GM12878 (cell line): ENCODE results near the gene PSG2. TPM values are rescaled to one million over a fixed set of nuclear protein-coding genes. Genes with fewer than 3 reads are reported as not detected.
"Not testable (repeated sequence)": the region's sequence is repeated elsewhere in the genome, so short reads cannot be mapped to it uniquely, and the experiment has no call there.

Experiments
- ATAC-seq: fragments of 200-7000 bp; cut with Tn5 transposase; 3 replicates; pipeline ENCODE4 v1.9.1; 2020; ENCODE audit warnings: mild to moderate bottlenecking, moderate library complexity
- Bru-seq: library from RNA; stranded (reverse); fragments of 400-500 nt; gene quantifications from one replicate; lab custom pipeline; 2021; lab: Mats Ljungman, UMichigan
- BruChase-seq, 2 experiments: library from RNA; stranded (reverse); fragments of 400-500 nt; gene quantifications; one replicate each; lab custom pipeline; 2021; lab: Mats Ljungman, UMichigan
- BruUV-seq: library from RNA; stranded (reverse); fragments of 400-500 nt; replicated peaks from 2 replicates; lab custom pipeline; 2021; lab: Mats Ljungman, UMichigan
- CTCF ChIA-PET: fragments of 300-600 bp; sonication (Branson Sonifier 250); formaldehyde crosslinking; extraction: SDS; loops from one replicate; lab custom pipeline; 2021; ENCODE audit warnings: inconsistent platforms; lab: Yijun Ruan, JAX
- POLR2A ChIA-PET: fragments of 350-600 bp; formaldehyde crosslinking; extraction: SDS; loops from one replicate; lab custom pipeline; 2021; ENCODE audit warnings: inconsistent platforms; lab: Charles Lee
- RAD21 ChIA-PET: fragments of 300-600 bp; sonication (Branson Sonifier 250); formaldehyde crosslinking; loops from one replicate; lab custom pipeline; 2023; ENCODE audit warnings: antibody characterized with exemption; ENCODE audit not compliant: unreplicated experiment; lab: Charles Lee
- SMC1A ChIA-PET: fragments of 300-600 bp; sonication (Branson Sonifier 250); formaldehyde crosslinking; loops from one replicate; lab custom pipeline; 2023; ENCODE audit not compliant: unreplicated experiment, uncharacterized antibody; lab: Charles Lee
- DNase-seq: peaks from one replicate; pipeline ENCODE4 v3.0.0-alpha.2; 2011; ENCODE audit warnings: low read depth, low spot score
- FAIRE-seq: peaks from 3 replicates; lab custom pipeline; 2011; peaks lifted over from hg19 to GRCh38; lab: Jason Lieb, UNC
- H2AFZ ChIP-seq: 2 replicates; pipeline ENCODE4 v1.6.0; 2011; ENCODE audit warnings: low read depth, low read length, control low read depth; ENCODE audit not compliant: control insufficient read depth
- H3K27ac ChIP-seq: 2 replicates; pipeline ENCODE4 v1.5.1; 2011; ENCODE audit warnings: control low read depth; ENCODE audit not compliant: control insufficient read depth, insufficient read depth
- H3K27me3 ChIP-seq, 2 experiments: replicated peaks in 1 of 2; 2 replicates each; pipeline versions ENCODE4 v1.6.0 to v1.6.1; 2011; ENCODE audit warnings: low read length in 1 of 2; ENCODE audit not compliant: control insufficient read depth in 2 of 2, insufficient read depth in 2 of 2
- H3K36me3 ChIP-seq, 2 experiments: 2 replicates each; pipeline ENCODE4 v1.5.1; 2011; ENCODE audit warnings: low read length in 1 of 2; ENCODE audit not compliant: control insufficient read depth in 2 of 2, insufficient read depth in 2 of 2
- H3K4me1 ChIP-seq: 2 replicates; pipeline ENCODE4 v1.6.1; 2011; ENCODE audit warnings: mild to moderate bottlenecking, low read length, moderate library complexity, mixed read lengths; ENCODE audit not compliant: control insufficient read depth, insufficient read depth
- H3K4me2 ChIP-seq: 2 replicates; pipeline ENCODE4 v1.6.0; 2011; ENCODE audit warnings: control low read depth; ENCODE audit not compliant: control insufficient read depth, insufficient read depth
- H3K4me3 ChIP-seq: fragments of 200-600 bp; sonication (generic); 2 replicates; pipeline ENCODE4 v1.5.1; 2016
- H3K79me2 ChIP-seq: 2 replicates; pipeline ENCODE4 v1.6.0; 2011; ENCODE audit warnings: low read length; ENCODE audit not compliant: control insufficient read depth, insufficient read depth
- H3K9ac ChIP-seq: 2 replicates; pipeline ENCODE4 v1.8.0; 2011; ENCODE audit warnings: low read length, control low read depth, mixed read lengths; ENCODE audit not compliant: control insufficient read depth, insufficient read depth
- H3K9me3 ChIP-seq: replicated peaks from 3 replicates; pipeline ENCODE4 v1.5.1; 2011; ENCODE audit warnings: mild to moderate bottlenecking, low read length; ENCODE audit not compliant: control insufficient read depth, insufficient read depth
- H4K20me1 ChIP-seq: 2 replicates; pipeline ENCODE4 v1.6.0; 2011; ENCODE audit not compliant: control insufficient read depth, insufficient read depth
- WGBS: methylation state at CpG from one replicate; pipeline ENCODE4 v1.1.6; 2016; ENCODE audit warnings: low lambda C conversion rate; ENCODE audit not compliant: insufficient replicate concordance, insufficient coverage; ENCODE audit errors: missing lambda C conversion rate; 5-methylcytosine and 5-hydroxymethylcytosine counted together
- in situ Hi-C: fragments of 300-500 bp; cut with MboI; formaldehyde crosslinking; loops from 9 replicates; pipeline ENCODE4 v1.14.3; 2018; ENCODE audit warnings: mixed read lengths
- intact Hi-C: fragments of 100-400 bp; cut with micrococcal nuclease; formaldehyde crosslinking; loops from one replicate; pipeline ENCODE4 v1.14.2; 2022; ENCODE audit not compliant: unreplicated experiment
- long read RNA-seq, 2 experiments: library from polyadenylated mRNA; unstranded; transcript quantifications; one replicate each; pipeline ENCODE4 v2.0.0, GENCODE V29; 2019 to 2020
- polyA minus RNA-seq, 3 experiments: library from RNA; depleted of rRNA, polyadenylated mRNA; stranded (reverse); fragments of >200 nt; gene quantifications; 2 replicates each; pipeline ENCODE4 v1.2.3, GENCODE V29; 2011
- polyA plus RNA-seq, 11 experiments: library from polyadenylated mRNA; depleted of rRNA in 4 of 11; unstranded in 6 of 11; stranded (reverse) in 5 of 11; fragments of >200 nt; fragmentation: Nextera tagmentation in 4 of 11; fragmentation: Illumina TruSeq in 1 of 11; extraction: Ambion mirVana in 4 of 11; extraction: Trizol in 1 of 11; gene quantifications; 1 replicate in 1 of 11; 2 replicates in 10 of 11; pipeline versions ENCODE4 v1.2.1 to v1.2.3, GENCODE V29; 2011 to 2016; ENCODE audit warnings: inconsistent platforms in 2 of 11, missing spikeins in 2 of 11, low read depth in 1 of 11
- total RNA-seq, 4 experiments: library from RNA; depleted of rRNA in 3 of 4; stranded (reverse); fragments of >200 nt in 3 of 4; fragmentation: Illumina TruSeq in 1 of 4; extraction: Trizol in 1 of 4; gene quantifications; 2 replicates each; pipeline versions ENCODE4 v1.2.1 to v1.2.3, GENCODE V29; 2013 to 2021

The PSG2 gene
- not detected in 2 replicates for total RNA-seq (2013; cell fraction: nucleolus; rRNA removed)
- total RNA-seq (2014; rRNA removed) (not detected in 2 replicates), total RNA-seq (2014; rRNA removed; fragmentation: Illumina TruSeq; extraction: Trizol) (not detected in 2 replicates), total RNA-seq (2021) (not detected in 2 replicates), polyA plus RNA-seq (2011; rRNA removed) (not detected in 2 replicates), polyA plus RNA-seq (2014; fragmentation: Illumina TruSeq; extraction: Trizol) (not detected in 2 replicates), polyA plus RNA-seq (2014; fragmentation: Nextera tagmentation; extraction: Ambion mirVana) (not detected), polyA plus RNA-seq (2014; rRNA removed) (not detected in 2 replicates), polyA plus RNA-seq (2016; fragmentation: Nextera tagmentation; extraction: Ambion mirVana) (not detected), polyA minus RNA-seq (2011; rRNA and poly(A)+ RNA removed) (not detected in 2 replicates), Bru-seq, nascent RNA (not detected), BruChase-seq, experiment 1, labeled RNA remaining after a 6-hour chase (not detected), BruChase-seq, experiment 2, labeled RNA remaining after a 2-hour chase (not detected)
- polyA plus RNA-seq (2011; ENCODE audit: low read depth): not detected
- polyA plus RNA-seq (2011; cell fraction: cytosol; rRNA removed): not detected in 2 replicates
- polyA plus RNA-seq (2011; cell fraction: nucleus; rRNA removed): not detected in 2 replicates
- polyA plus RNA-seq (2012): not detected in 2 replicates
- polyA minus RNA-seq (2011; cell fraction: cytosol; rRNA and poly(A)+ RNA removed): not detected in 2 replicates
- not detected in 2 replicates for polyA minus RNA-seq (2011; cell fraction: nucleus; rRNA and poly(A)+ RNA removed)
- long read RNA-seq, experiment 1: 0 reads
- long read RNA-seq, experiment 2: 0 reads

DNA sequence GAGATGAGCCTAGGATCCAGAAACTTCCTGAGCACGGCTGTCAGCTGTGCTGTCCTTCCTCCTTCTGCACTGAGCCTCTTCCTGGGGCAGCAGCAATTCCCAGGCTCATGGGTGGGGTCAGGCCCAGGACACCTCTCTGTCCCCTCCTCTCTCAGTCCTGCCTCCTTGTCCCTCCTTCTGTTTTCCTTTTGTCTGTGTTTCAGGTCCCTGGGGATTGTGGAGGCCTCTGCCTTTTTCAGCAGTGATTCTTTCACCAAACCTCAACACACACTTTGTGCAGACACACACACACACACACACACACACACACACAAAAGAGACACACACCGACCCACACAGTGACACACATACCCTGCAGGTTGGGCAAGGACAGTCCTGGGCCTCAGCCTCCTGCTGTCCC, at the start of gene PSG2:
TSS of gene PSG2 (minus strand) at position 101 of the 400 bp plus-strand sequence. CDS start 132 bp downstream, outside the sequence.
- not testable (repeated sequence) for BruUV-seq
- 26% methylated on average over 2 of the region's 2 CpGs for WGBS

DNA sequence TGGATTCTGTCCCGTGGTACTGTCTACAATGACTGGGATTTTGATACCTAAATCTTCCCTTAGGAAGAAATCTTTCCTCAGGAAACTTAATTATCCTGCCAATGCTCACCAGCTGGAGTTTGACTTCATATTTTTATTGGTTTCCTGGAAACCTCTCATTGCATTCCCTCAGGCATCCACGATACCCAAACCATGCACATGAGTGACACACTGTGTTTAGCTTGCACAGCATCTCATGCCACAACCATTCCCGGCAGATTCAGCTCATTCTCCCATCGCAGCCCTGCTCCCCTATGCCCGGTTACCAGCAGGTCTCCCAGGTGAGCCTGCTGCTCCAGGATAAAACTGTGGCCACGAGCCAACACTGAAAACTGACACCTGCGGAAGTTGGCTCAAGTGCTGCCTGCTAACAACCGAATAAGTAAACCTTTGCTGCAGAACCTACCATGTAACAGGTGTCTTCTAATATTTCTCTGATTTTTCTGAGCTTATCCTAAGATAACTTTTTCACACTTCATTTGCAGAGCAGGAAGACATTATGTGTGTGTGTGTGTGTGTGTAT, 48.9 kb upstream of the PSG2 start:
- H3K4me3 ChIP-seq, FAIRE-seq, intact Hi-C loops, H3K36me3 ChIP-seq, H3K27ac ChIP-seq, H2AFZ ChIP-seq, H3K27me3 ChIP-seq, CTCF ChIA-PET, H3K4me2 ChIP-seq, DNase-seq, H3K9ac ChIP-seq, RAD21 ChIA-PET, H3K9me3 ChIP-seq, H3K79me2 ChIP-seq, BruUV-seq, ATAC-seq, H3K4me1 ChIP-seq, SMC1A ChIA-PET, POLR2A ChIA-PET, H4K20me1 ChIP-seq, in situ Hi-C loops: not testable (repeated sequence)
- WGBS: 37% methylated on average over 8 of the region's 8 CpGs

More for the DNA sequence above, at the start of gene PSG2:
- ATAC-seq, H3K36me3 ChIP-seq, H3K9ac ChIP-seq, H3K27me3 ChIP-seq, RAD21 ChIA-PET, CTCF ChIA-PET, POLR2A ChIA-PET, H3K27ac ChIP-seq, SMC1A ChIA-PET, H3K79me2 ChIP-seq, H3K4me1 ChIP-seq, H3K9me3 ChIP-seq, H4K20me1 ChIP-seq, DNase-seq, H3K4me3 ChIP-seq, in situ Hi-C loops, FAIRE-seq, H3K4me2 ChIP-seq, H2AFZ ChIP-seq: not testable (repeated sequence)
- intact Hi-C loops: loop anchor here (10.0 kb wide), 1 partner anchor 148 kb away; the partner anchor contains the start of gene PSG7

DNA sequence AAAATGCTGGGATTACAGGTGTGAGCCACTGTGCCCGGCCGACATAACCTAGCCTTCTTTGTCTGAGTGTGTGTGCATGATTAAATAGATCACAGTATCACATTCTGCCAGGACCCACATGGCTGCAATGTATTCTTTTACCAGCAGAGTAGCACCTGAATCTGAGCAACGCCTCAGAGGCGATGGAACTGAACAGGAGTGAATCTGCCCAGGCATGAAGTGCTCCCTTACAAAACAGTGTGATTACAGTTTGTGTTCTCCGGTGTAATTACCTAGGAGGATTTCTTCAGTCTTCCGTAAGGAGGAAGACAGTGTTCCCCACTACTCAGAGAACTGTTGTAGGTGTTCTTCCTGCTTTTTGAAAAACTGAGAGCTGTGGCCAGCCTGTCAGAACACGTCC, 46.7 kb upstream of the PSG2 start:
- BruUV-seq, CTCF ChIA-PET: not testable (repeated sequence)

More for the DNA sequence above, 46.7 kb upstream of the PSG2 start:
- H3K36me3 ChIP-seq, H3K79me2 ChIP-seq, H3K4me3 ChIP-seq, H2AFZ ChIP-seq, H3K4me1 ChIP-seq, H3K27ac ChIP-seq, H3K9me3 ChIP-seq, H4K20me1 ChIP-seq, H3K27me3 ChIP-seq, FAIRE-seq, intact Hi-C loops, POLR2A ChIA-PET, H3K9ac ChIP-seq, DNase-seq, SMC1A ChIA-PET, ATAC-seq, H3K4me2 ChIP-seq, in situ Hi-C loops, RAD21 ChIA-PET: not testable (repeated sequence)
- WGBS: 19% methylated on average over 7 of the region's 7 CpGs
